ENCODE measurements around the gene FRAS1. TPM values are rescaled to one million over a fixed set of nuclear protein-coding genes. Genes with fewer than 3 reads are reported as not detected.

FRAS1 gene
- total RNA-seq, 6 experiments from 2014 or later = 0.12 to 1.5 (median 0.45) TPM

GRCh38 chr4:78031417-78031950, 25.6 kb upstream of the FRAS1 start:
- Histone ChIP-seq H3K4me1 (no peaks in the 10 kb centered on the region), H3K9me3 (no peaks in the 10 kb centered on the region), H3K27ac (no peak overlapping the region), H3K4me3 (no peak overlapping the region), H3K27me3 (no peaks in the 10 kb centered on the region), H3K36me3 (no peaks in the 10 kb centered on the region)
- intact Hi-C loops (cut with DNase I) = no loop called here
- DNase-seq (no peak), ATAC-seq (no peak)
- TF ChIP-seq POLR2A (IDR thresholded peaks at IDR 0.05) (no peak), CTCF (IDR thresholded peaks at IDR 0.05) (no peak)
- WGBS (ENCODE audit: insufficient coverage, low coverage, low lambda C conversion rate, missing lambda C conversion rate) = 63% methylated on average over 5 of the region's 5 CpGs

GRCh38 chr4:78032446-78032845, 24.7 kb upstream of the FRAS1 start:
- ATAC-seq (no peak), DNase-seq (no peak)
- intact Hi-C loops (cut with DNase I) = no loop called here
- no peaks in the 10 kb centered on the region for H3K4me1 ChIP-seq
- H3K36me3 ChIP-seq = no peaks in the 10 kb centered on the region
- no peak overlapping the region for H3K4me3 ChIP-seq
- no peak for TF ChIP-seq POLR2A (IDR thresholded peaks at IDR 0.05)
- TF ChIP-seq CTCF (IDR thresholded peaks at IDR 0.05) = no peak
- no peak overlapping the region for H3K27ac ChIP-seq
- no peaks in the 10 kb centered on the region for H3K9me3 ChIP-seq
- H3K27me3 ChIP-seq = no peaks in the 10 kb centered on the region

- DNase-seq (no peak), ATAC-seq (no peak)
- no peak for TF ChIP-seq CTCF (IDR thresholded peaks at IDR 0.05)
- TF ChIP-seq POLR2A (IDR thresholded peaks at IDR 0.05) = no peak
- 55% methylated on average over 1 of the region's 1 CpG for WGBS (ENCODE audit: insufficient coverage, low coverage, low lambda C conversion rate, missing lambda C conversion rate)
- no peaks in the 10 kb centered on the region for H3K4me1 ChIP-seq
- no peak overlapping the region for H3K27ac ChIP-seq
- no peaks in the 10 kb centered on the region for H3K36me3 ChIP-seq
- intact Hi-C loops (cut with DNase I) = no loop called here
- no peak overlapping the region for H3K4me3 ChIP-seq
- H3K27me3 ChIP-seq = no peaks in the 10 kb centered on the region
- no peaks in the 10 kb centered on the region for H3K9me3 ChIP-seq
These were observed 24.2 kb upstream of the FRAS1 start for GRCh38 chr4:78032929-78033328.

GRCh38 chr4:78033861-78034260, 23.3 kb upstream of the FRAS1 start:
- Histone ChIP-seq H3K27ac (no peak overlapping the region), H3K9me3 (no peaks in the 10 kb centered on the region), H3K27me3 (no peaks in the 10 kb centered on the region), H3K36me3 (no peaks in the 10 kb centered on the region), H3K4me3 (no peak overlapping the region), H3K4me1 (no peaks in the 10 kb centered on the region)
- intact Hi-C loops (cut with DNase I) = no loop called here
- DNase-seq = no peak
- TF ChIP-seq CTCF (IDR thresholded peaks at IDR 0.05) = no peak
- no peak for TF ChIP-seq POLR2A (IDR thresholded peaks at IDR 0.05)
- ATAC-seq = no peak

- Histone ChIP-seq H3K9me3 (no peaks in the 10 kb centered on the region), H3K4me1 (no peaks in the 10 kb centered on the region), H3K27ac (no peak overlapping the region), H3K27me3 (no peaks in the 10 kb centered on the region), H3K36me3 (no peaks in the 10 kb centered on the region), H3K4me3 (no peak overlapping the region)
- ATAC-seq (no peak), DNase-seq (no peak)
- intact Hi-C loops (cut with DNase I) = no loop called here
- WGBS (ENCODE audit: insufficient coverage, low coverage, low lambda C conversion rate, missing lambda C conversion rate) = 85% methylated on average over 4 of the region's 5 CpGs
- TF ChIP-seq CTCF (IDR thresholded peaks at IDR 0.05) (no peak), POLR2A (IDR thresholded peaks at IDR 0.05) (no peak)
These were observed 18.4 kb upstream of the FRAS1 start for GRCh38 chr4:78038704-78039103.

Measured in right lobe of liver (tissue), 6 donors.